HFFc6 (cell line): ENCODE data around the gene TMPRSS13. TPM values are rescaled to one million over a fixed set of nuclear protein-coding genes. Genes with fewer than 3 reads are reported as not detected.
"Not testable (repeated sequence)": the region's sequence is repeated elsewhere in the genome, so short reads cannot be mapped to it uniquely, and the experiment has no call there.

Experiments
- DNase-seq: peaks from one replicate; pipeline ENCODE4 v3.0.0-alpha.2; 2018
- H3K27ac Mint-ChIP-seq: 2 replicates; pipeline ENCODE4 v1.8.0; 2020; ENCODE audit warnings: mild to moderate bottlenecking, mixed read lengths
- H3K27me3 Mint-ChIP-seq: 2 replicates; pipeline ENCODE4 v1.8.0; 2021; ENCODE audit warnings: mild to moderate bottlenecking, moderate library complexity, mixed read lengths; ENCODE audit not compliant: insufficient read depth
- H3K36me3 Mint-ChIP-seq: 2 replicates; pipeline ENCODE4 v1.8.0; 2021; ENCODE audit warnings: low read depth, mixed read lengths
- H3K4me1 Mint-ChIP-seq: 2 replicates; pipeline ENCODE4 v1.8.0; 2020; ENCODE audit warnings: low read depth, mixed read lengths
- H3K4me3 Mint-ChIP-seq: 2 replicates; pipeline ENCODE4 v1.8.0; 2020; ENCODE audit warnings: mild to moderate bottlenecking, moderate library complexity, mixed read lengths
- H3K9me3 Mint-ChIP-seq: 2 replicates; pipeline ENCODE4 v1.8.0; 2020; ENCODE audit warnings: mild to moderate bottlenecking, mixed read lengths
- CTCF ChIP-seq: fragments of 200-600 bp; sonication (generic); IDR thresholded peaks from 2 replicates; pipeline ENCODE4 v1.5.0; 2021; ENCODE audit warnings: antibody characterized with exemption, mild to moderate bottlenecking
- total RNA-seq, 6 experiments: library from RNA; stranded (reverse); fragmentation: NEBNext Ultra II Directional; extraction: Animal tissue kit (Norgen Biotek cat#: 25700); gene quantifications; 2 replicates in 1 of 6; 3 replicates in 5 of 6; pipeline ENCODE4 v1.2.3, GENCODE V29; 2021

TMPRSS13 gene
- total RNA-seq, 6 experiments from 2014 or later = not detected

DNA sequence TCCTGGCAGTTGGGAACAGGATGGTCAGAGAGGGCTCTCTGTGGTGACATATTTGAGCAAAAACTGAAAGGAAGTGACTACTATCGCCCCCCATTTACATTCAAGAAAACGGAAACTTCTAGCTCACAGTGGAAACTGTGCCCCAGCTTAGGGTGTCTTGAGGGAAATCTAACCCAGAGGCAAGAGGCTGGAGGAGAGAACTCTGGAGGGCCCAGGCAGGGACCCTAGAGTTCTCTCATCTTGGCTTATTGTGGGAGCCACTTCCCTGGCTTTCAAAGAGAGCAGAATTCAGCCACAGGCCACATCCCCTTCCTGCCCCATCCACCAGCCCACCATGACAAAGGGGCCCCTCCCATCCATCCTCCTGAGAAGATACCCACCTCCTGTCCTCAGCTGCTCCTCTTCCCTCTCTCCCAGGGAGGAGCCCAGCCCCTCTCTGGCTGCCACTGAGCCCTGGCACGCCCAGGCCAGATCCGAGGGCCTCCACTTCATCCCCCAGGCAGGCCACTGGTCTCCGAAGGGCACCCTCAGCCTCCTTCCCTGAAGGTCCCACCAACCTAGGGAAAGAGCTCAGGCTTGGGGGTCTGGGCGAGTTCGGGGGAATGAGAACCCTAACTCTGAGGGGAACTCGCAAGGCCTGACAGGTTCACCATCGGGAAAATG, 1.6 kb upstream of the TMPRSS13 start:
- no peak overlapping the region for H3K4me3 Mint-ChIP-seq
- no peak for DNase-seq
- H3K9me3 Mint-ChIP-seq = no peaks in the 10 kb centered on the region
- no peaks in the 10 kb centered on the region for H3K4me1 Mint-ChIP-seq
- peaks cover 56% of the 10 kb centered on the region for H3K27me3 Mint-ChIP-seq
- no peak overlapping the region for H3K27ac Mint-ChIP-seq
- TF ChIP-seq CTCF = no peak
- no peaks in the 10 kb centered on the region for H3K36me3 Mint-ChIP-seq

DNA sequence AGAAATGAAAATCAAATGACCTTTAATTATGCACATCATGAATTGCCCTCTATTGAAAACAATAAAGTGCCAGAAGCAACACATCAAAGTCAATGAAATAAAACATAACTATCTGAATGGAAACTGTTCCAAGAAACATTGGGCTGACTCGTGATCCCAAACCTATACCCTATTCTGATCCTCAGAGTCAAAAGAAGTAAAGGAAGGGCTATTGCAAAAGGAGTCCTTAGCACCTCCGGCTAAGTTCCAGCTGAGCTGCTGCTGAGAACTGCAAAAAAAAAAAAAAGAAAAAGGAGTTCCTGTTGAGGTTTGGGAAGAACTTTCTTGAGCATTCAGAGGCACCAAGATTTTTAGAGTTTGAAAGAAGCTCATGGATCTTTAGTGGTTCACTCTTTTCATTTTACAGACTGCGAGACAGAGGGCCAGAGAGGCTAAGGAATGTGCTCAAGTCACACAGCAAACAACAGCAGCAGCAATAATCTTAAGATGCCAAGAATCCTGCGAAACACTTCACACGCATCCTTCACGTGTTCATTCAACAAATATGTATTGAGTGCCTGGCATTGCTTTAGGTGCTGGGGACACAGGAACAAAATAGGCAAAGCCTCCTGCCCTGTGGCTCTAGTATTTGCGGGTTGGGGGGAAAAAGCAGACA, 841 bp upstream of the TMPRSS13 start:
- Mint-ChIP-seq H3K9me3 (no peaks in the 10 kb centered on the region), H3K27ac (no peak overlapping the region), H3K4me3 (no peak overlapping the region), H3K4me1 (no peaks in the 10 kb centered on the region), H3K36me3 (no peaks in the 10 kb centered on the region), H3K27me3 (peaks cover 53% of the 10 kb centered on the region)
- no peak for TF ChIP-seq CTCF
- no peak for DNase-seq

- no peak for DNase-seq
- H3K36me3 Mint-ChIP-seq = no peaks in the 10 kb centered on the region
- H3K4me3 Mint-ChIP-seq = no peak overlapping the region
- H3K4me1 Mint-ChIP-seq = no peaks in the 10 kb centered on the region
- no peaks in the 10 kb centered on the region for H3K9me3 Mint-ChIP-seq
- TF ChIP-seq CTCF = no peak
- no peak overlapping the region for H3K27ac Mint-ChIP-seq
- H3K27me3 Mint-ChIP-seq = peaks cover 44% of the 10 kb centered on the region
Measured at GRCh38 chr11:117928446-117929141, 608 bp downstream of the TMPRSS13 start.

DNA sequence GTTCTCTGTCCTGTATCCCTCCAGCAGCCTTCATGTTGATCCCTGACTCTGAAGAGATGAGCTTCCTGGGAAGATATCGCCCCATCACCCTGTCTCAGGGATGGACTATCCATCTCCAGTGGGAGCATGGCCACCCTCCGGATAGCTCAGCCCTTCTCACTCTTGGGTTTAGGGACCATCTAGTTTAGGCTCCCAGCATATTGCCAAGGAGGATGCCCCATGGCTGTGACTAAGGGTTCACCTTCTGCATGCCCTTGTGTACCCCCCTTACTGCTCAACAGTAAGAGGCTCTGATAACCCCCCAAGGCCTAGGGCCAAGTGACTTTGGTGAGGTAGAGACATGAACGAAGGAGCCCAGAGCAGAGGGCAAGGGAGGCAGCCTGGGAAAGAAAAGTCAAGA, 1.3 kb downstream of the TMPRSS13 start:
- Mint-ChIP-seq H3K4me1 (no peaks in the 10 kb centered on the region), H3K36me3 (no peaks in the 10 kb centered on the region), H3K27me3 (peaks cover 41% of the 10 kb centered on the region), H3K9me3 (no peaks in the 10 kb centered on the region), H3K4me3 (no peak overlapping the region), H3K27ac (no peak overlapping the region)
- TF ChIP-seq CTCF = no peak
- no peak for DNase-seq

DNA sequence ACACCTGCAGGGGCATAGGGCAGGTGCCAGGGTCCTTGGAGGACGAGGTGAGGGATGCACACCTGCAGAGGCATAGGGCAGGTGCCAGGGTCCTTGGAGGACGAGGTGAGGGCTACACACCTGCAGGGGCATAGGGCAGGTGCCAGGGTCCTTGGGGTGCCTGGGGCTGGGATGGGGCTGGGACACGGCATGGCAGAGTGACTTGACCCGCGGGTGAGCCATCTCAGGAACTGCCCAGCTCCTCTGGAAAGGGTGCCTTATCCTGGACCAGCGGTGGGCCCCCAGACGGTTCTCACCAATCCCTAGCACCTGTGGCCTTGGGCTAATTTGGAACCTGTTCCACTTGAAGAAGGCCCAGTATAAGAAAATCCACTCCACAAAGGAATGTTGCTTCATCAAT, 3.0 kb downstream of the TMPRSS13 start:
- H3K27ac Mint-ChIP-seq, H3K36me3 Mint-ChIP-seq, DNase-seq, H3K9me3 Mint-ChIP-seq, H3K4me1 Mint-ChIP-seq, H3K4me3 Mint-ChIP-seq: not testable (repeated sequence)
- peaks cover 37% of the 10 kb centered on the region for H3K27me3 Mint-ChIP-seq
